Stimulated activated CD8-positive, alpha-beta memory T cell treated with anti-CD3 and anti-CD28 coated beads, Interleukin-12 subunit alpha, Interleukin-12 subunit beta, amount 100 ng/mL, for 24 hours (primary cell): ENCODE results near the gene ABHD3.
"Not testable (repeated sequence)": the region's sequence is repeated elsewhere in the genome, so short reads cannot be mapped to it uniquely, and the experiment has no call there.

ENCODE experiments used
- DNase-seq: peaks from one replicate; pipeline ENCODE4 v3.0.0-alpha.2; 2020; ENCODE audit errors: extremely low read depth

The ABHD3 gene, protein sequence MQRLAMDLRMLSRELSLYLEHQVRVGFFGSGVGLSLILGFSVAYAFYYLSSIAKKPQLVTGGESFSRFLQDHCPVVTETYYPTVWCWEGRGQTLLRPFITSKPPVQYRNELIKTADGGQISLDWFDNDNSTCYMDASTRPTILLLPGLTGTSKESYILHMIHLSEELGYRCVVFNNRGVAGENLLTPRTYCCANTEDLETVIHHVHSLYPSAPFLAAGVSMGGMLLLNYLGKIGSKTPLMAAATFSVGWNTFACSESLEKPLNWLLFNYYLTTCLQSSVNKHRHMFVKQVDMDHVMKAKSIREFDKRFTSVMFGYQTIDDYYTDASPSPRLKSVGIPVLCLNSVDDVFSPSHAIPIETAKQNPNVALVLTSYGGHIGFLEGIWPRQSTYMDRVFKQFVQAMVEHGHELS

DNA sequence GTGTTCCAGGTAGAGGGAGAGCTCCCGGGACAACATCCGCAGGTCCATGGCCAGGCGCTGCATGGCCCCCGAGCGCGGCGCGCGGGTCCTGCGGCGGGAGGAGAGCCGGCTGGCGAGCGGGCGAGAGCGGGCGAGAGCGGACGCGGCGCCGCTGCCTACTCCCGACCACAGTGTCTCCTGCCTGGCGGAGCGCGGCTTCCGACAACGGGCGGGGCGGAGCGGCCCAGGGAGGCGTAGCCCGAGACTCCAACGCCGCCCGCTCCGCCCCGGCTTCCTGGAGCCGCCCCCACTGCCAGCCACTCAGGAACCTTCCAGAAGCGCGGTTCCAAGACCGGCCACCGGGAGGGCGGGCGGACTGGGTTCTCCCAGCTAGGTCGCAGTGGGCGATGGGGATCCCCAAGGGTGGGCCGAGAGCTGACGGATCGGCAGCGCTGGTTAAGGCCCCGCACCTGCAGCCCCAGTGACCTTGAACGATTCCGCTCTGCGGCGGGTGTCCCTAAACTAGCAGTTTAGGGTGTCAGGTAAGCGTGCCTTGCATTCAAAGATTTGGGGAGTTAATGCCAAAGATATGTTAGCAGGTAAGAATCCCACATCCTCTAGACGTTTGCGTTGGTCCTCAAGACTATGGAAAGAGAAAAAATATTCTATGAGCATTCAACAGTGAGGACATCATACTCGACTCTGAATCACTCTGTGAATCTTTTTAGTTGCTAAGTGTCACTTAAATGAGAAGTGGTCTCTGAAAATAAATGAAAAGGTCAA, at the start of gene ABHD3:
Gene ABHD3, minus strand, starts transcription at position 172 of the 762 bp plus-strand sequence. Its CDS starts 109 bp downstream, at position 63.
- peak; percentile 77 for DNase-seq

DNA sequence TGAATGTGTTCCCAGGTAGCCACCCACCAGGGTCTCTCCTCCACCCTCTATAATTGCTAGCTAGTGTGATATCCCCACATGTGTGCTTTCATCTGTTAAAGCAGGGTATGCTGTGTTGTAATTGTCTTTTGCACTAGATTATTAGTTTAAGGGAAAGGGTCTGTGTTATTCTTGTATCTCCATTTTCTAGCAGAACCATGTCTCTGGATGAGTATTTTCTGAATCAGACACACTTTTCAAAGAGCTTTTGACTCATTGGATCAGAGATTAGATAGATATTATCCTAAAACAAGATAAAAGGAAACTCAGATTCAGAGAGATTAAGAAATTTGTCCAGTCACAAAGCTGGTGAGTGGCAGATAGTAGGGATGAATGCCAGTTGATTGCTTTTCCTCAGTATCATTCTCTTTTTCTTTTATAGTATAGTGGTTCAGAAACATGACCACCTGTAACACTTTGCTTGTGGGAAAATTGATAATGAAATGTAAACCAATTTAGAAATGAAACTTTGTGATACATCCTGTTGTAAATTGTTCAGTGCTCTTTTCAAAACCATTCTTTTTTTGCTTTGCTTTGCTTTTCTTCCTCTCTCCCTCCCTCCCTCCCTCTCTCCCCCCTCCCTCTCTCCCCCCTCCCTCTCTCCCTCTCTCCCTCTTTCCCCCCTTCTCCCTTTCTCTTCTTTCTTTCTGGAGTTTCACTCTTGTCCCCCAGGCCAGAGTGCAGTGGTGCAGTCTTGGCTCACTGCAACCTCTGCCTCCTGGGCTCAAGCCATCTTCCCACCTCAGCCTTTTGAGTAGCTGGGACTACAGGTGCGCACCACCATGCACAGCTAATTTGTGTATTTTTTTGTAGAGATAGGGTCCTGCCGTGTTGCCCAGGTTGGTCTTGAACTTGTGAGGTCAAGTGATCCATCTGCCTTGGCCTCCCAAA, 43.5 kb upstream of the ABHD3 start:
- DNase-seq, result no peak

DNA sequence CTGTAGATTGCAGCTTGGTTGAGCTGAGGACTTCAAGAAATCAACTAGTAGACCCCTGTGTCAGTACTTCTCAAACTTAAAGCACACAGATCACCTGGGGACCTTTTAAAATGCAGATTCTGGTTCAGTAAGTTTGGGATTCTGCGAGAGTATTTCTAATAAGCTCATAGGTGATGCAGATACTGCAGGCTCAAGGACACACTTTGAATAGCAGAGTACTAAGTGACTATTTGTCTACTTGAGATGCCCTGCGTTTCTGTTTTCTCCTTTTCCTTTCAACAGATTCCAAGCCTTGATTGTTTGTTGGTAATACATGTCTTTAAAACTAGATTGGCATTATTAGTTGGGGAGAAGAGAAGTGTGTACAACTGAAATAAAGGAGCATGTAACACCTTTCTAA, 42.7 kb upstream of the ABHD3 start:
- DNase-seq, result no peak

DNA sequence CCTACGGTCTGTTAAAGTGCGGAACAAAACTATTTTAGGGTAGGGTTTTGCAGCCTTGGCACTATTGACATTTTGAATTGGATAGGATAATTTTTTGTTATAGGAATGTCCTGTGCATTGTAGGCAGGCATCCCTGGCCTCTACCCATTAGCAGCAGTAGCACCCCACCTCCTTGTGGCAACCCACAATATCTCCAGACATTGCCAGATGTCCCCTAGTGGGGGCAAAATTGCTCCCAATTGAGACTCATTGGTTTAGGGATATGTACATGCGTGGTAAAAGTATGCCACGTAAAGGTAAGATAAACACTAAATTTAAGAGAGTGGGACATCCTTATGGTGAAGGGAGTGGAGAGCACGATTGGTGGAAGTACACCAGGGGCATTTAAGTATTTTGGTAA, 40.7 kb upstream of the ABHD3 start:
- no peak for DNase-seq

DNA sequence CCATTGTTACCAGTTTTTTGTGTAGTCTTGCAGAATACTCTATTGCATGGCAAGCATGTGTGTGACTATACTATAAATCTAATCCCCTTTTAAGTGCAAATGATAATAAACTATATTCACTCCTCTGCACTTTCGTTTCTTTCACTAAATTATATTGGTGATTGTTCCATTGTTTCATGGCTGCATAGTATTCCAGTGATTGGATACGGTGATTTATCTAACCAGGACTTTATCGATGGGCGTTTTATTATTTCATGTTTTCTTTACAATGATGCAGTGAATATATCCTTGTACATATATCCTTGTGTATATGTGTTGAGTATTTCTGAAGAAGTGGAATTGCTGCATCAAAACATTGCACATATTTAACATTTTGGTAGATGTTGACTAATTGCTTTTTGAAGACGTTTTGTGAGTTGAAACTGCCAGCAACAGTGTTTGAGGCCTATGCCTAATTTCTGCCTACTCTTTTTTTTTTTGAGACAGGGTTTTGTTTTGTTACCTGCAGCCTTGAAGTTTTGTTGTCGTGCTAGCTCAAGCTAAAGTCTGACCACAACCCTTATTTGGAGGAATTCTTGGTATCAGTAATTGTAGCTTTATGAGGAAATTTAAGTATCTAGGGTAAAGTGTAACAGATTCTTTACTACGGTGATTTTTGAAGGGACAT, 38.7 kb upstream of the ABHD3 start:
- no peak for DNase-seq

DNA sequence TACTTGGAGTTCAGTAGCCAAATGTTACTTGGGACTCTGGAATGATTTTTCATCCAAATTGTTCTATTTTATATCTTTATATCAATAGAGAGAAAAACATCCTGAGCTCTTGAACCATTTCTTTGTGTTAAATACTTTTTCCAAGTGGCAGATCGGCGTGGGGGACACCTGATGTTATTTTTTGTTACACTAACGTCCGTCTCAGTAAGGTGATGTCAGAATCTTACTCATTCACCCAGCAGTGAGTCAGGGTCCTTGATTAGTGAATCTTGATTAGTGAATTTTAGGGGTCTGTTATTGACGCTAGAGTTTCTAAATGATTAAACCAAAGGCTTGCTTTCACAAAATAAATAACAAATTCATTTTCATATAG, 37.7 kb upstream of the ABHD3 start:
- DNase-seq, result no peak

DNA sequence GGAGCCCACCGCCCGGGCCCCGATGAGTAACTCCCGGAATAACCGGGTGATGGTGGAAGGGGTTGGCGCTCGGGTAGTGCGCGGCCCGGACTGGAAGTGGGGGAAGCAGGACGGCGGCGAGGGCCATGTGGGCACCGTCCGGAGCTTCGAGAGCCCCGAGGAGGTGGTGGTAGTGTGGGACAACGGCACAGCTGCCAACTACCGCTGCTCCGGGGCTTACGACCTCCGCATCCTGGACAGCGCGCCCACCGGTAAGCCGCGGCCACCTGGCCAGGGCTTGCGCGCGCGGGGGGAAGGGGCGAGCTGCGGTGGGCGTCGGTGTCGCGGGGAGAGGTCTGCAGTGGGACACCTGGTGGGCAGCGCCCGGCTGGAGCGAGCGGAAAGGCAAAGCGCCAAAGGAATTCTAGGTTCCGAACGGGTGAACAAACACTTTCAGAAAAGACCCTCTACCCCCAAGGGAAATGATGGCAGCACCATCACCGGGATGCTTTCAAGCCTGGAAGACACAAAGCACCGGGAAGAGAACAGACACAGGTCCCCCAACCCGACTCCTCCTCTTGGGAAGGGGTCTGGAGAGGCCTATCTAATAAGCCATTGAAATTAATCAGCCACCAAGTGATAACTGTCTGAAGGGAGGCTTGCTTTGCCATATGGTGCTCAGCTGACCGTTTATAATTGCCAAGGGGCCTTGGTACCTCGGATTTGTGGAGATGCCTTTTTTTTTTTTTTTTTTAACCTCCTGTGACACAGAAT, 37.2 kb upstream of the ABHD3 start:
- DNase-seq, result no peak

DNA sequence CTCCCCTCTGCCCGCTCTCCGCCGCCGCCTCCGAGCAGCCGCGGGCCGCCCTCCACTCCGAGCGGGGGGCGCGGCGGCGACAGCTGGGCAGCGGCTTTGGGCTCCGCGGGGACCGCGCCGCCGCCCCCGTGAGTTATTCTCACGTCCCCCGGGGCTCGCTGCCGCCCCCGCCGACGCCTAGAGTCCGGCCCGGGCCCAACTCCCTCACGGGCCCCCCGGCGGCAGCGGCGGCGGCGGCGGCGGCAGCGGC, 36.7 kb upstream of the ABHD3 start:
- no peak for DNase-seq

DNA sequence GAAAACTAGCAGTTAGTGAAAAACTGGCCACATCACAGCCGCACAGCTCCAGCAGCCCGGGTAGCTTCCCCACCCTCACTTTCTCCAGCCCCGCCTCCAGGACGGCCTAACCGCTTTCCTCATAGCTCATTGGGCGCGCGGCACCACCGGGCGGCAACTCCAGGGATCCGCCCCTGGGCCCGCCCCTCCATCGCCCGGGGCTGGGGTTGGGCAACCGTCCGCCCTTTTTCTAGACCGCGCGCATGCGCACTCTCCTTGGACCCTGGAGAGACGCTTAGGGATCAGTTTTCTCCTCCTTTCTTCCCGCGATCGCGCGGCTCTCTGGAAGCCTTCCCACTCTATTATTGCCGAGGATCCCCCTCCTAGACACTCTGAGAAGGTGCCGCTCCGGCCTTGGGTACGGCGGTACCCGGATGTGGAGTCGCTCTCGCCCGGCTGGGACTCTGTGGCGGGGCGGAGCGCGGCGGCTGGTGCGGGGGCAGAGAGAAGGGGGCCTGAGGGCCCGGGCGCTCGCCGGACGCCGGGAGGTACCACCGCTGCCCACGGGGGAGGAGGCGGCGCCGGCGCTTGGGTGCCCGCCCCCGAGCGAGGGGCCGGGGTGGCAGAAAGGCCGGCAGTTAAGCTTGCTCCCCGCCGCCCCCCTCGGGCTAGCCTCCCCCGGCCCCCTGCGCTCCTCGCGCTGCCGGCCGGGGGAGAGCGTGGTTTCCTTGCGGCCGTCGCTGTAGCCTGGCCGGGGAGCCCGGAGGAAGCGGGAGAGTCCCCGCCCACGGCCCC, 36.2 kb upstream of the ABHD3 start, which contains the start of gene MIB1:
Gene MIB1, plus strand, starts transcription at position 255 of the 774 bp plus-strand sequence. CDS start 792 bp downstream, outside the sequence.
- DNase-seq, result peak; percentile 95

DNA sequence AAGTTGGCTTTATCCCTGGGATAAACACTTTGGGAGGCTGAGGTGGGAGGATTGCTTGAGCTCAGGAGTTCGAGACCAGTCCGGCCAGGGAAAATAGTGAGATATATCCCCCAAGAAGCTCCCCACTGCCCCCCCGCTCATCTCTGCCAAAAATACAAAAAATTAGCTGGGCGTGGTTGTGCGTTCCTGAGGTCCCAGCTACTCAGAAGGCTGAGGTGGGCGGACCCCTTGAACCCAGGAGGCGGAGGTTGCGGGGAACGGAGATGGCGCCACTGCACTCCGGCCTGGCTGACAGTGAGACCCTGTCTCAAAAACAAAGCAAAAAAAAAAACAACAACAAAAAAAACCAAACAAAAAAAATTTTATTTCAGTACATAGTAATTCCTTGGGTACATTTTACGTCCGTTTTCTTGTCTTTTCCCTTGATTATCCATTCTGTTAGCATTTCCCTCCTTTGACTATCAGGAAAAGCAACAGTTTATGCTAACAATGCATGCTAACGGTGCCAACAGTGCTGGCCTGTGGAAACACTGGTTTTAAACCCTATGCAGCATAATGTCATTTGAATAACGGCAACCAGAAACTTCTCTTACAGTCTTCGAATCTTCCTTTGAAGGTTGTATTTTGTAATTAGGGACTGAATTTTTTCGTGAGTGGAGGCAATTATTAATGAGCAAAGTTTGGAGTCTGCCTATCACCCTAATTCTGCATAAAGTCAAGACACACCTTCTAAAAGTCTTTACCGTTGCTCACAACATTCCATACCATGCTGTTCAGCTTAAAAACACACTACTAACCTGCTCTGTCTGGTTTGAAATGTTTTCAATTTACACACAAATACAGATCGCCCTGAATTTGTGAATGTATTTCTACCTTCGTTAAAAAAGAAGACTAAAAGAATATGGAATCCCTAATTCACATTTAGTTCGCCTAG, 35.3 kb upstream of the ABHD3 start:
- DNase-seq, result no peak

DNA sequence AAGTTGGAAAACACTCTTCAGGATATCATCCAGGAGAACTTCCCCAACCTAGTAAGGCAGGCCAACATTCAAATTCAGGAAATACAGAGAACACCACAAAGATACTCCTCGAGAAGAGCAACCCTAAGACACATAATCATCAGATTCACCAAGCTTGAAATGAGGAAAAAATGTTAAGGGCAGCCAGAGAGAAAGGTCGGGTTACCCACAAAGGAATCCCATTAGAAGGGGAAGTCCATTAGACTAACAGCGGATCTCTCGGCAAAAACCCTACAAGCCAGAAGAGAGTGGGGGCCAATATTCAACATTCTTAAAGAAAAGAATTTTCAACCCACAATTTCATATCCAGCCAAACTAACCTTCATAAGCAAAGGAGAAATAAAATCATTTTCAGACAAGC, 32.4 kb upstream of the ABHD3 start:
- not testable (repeated sequence) for DNase-seq

DNA sequence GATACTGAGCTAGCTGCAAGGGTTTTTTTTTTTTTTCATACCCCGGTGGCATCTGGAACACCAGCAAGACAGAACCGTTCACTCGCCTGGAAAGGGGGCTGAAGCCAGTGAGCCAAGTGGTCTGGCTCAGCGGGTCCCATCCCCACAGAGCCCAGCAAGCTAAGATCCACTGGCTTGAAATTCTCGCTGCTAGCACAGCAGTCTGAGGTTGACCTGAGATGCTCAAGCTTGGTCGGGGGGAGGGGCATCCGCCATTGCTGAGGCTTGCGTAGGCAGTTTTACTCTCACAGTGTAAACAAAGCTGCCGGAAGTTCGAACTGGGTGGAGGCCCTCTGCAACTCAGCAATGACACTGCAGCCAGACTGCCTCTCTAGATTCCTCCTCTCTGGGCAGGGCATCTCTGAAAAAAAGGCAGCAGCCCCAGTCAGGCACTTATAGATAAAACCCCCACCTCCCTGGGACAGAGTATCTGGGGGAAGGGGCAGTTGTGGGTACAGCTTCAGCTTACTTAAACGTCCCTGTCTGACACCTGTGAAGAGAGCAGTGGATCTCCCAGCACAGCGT, 31.0 kb upstream of the ABHD3 start:
- DNase-seq, result no peak

DNA sequence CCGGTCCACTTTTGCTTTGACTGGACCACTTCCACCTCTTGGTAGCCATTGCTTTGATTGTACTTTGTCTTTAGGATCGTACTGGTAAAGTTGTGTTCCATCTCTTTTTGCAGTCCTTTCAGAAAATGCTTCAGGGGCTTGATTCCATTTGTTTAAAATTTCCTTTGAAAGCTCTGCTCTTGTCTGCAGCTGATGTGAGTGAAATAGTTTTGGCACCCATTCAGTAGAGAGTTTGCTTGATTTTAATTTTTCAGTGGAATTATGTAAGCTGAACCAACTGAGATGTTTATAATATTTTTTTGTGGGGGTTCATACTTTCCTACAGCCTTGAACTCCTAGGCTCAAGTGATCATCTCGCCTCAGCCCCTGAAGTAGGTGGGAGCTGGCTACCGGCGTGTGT, 28.4 kb upstream of the ABHD3 start:
- DNase-seq, result no peak

DNA sequence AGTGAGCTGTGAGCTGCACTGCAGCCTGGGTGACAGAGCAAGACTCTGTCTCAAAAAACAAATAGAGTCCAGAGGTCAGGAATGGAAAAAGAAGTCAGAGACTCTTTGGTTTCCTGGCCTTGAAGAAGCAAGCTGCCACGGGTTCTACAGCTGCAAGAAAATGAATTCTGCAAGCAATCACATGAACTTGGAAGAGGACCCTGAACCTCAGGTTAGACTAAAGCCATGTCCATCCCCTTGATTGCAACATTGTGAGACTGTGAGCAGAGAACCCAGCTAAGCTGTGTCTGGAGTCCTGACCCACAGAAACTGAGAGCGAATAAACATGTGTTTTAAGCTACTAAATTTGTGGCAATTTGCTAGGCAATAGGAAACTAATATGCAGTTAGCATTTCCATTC, 23.1 kb upstream of the ABHD3 start:
- no peak for DNase-seq

DNA sequence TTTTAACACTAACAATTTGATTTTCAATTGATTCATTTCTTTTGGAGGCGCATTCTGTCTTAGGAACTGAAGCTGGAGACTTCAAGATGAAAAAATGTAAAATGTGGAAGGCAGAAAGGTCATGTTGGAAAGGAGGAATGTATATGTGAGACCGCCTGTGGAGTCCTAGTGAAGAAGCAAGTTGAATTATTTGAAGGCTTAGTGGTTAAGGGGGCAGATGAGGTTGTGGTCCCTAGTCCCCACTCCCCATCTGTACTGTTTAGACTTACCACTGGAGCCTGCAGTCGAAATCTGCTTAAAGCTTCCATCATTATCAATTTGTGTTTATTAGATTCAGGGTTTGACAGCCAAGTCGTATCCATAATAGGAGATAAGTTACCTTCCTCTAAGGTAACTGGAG, 20.6 kb upstream of the ABHD3 start:
- DNase-seq, result no peak

DNA sequence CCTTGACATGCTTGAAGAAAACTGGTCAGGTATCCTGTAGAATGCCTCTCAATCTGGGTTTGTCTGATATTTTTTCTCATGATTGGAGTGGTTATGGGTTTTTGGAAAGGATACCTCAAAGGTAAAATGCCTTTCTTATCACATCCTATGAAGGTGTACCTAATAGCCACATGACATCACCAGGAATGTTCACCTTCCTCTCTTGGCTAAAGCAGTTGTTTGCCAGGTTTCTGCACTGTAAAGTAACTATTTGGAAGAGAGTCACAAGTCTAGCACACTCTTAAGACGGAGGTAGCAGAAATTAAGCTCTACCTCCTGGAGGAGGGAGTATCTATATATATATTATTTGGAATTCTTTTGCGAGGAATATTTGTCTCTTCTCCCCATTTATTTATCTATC, 18.1 kb upstream of the ABHD3 start:
- DNase-seq, result no peak

DNA sequence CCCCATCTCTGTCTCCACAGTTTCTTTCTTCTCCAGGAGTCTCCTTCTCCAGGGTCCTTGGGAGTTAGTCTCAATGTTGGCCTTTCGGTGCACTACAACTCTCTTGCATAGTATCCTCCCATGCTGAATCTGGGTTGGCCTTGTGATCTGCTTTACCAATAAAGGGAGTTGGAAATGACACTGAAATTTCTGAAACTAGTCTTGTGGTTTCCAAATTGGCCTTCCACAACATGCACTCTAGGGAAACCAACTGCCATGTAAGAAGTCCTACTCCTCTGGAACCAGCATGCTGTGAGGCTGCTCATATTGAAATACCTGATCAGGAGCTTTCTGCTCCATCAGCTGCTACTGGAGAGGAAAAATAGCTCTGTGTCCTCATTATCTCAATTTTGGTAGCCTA, 9.9 kb upstream of the ABHD3 start:
- no peak for DNase-seq

DNA sequence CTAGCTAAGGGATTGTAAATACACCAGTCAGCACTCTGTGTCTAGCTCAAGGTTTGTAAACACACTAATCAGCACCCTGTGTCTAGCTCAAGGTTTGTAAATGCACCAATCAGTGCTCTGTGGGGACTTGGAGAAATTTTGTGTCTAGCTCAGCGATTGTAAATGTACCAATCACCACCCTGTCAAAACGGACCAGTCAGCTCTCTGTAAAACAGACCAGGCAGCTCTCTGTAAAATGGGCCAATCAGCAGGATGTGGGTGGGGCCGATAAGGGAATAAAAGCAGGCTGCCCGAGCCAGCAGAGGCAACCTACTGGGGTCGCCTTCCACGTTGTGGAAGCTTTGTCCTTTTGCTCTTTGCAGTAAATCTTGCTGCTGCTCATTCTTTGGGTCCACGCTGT, 2.6 kb upstream of the ABHD3 start:
- DNase-seq, result not testable (repeated sequence)

DNA sequence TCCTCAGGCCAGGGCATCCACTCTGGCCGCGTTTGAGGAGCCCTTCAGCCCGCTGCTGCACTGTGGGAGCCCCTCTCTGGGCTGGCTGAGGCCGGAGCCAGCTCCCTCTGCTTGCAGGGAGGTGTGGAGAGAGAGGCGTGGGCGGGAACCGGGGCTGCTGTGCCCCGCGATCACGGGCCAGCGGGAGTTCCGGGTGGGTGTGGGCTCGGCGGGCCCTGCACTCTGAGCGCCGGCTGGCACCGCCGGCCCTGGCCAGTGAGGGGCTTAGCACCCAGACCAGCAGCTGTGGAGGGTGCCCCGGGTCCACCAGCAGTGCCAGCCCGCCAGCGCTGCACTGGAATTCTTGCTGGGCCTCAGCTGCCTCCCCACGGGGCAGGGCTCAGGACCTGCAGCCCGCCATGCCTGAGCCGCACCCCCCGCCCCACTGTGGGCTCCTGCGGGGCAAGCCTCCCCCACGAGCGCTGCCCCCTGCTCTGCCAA, 1.9 kb upstream of the ABHD3 start:
- DNase-seq, result no peak
